PC-3 (cell line): Measurements from ENCODE around the gene ZBTB45.

ENCODE experiments used
- CTCF ChIP-seq: fragments of 300-600 bp; sonication (generic); conservative IDR thresholded peaks from 2 replicates; pipeline ENCODE4 v1.5.1; 2017; ENCODE audit warnings: antibody characterized with exemption, low read depth, mild to moderate bottlenecking, low read length
- EZH2 ChIP-seq: fragments of 300-600 bp; sonication (generic); IDR thresholded peaks from one replicate; pipeline ENCODE4 v1.6.1; 2017; ENCODE audit warnings: antibody characterized with exemption, mild to moderate bottlenecking, low read length; ENCODE audit not compliant: unreplicated experiment
- EZH2phosphoT487 ChIP-seq: fragments of 300-600 bp; sonication (generic); IDR thresholded peaks from 2 replicates; pipeline ENCODE4 v1.6.1; 2018; ENCODE audit warnings: mild to moderate bottlenecking, antibody characterized with exemption, low read length, borderline replicate concordance

- TF ChIP-seq CTCF (no peak), EZH2 (no peak), EZH2phosphoT487 (no peak)
Measured at GRCh38 chr19:58477871-58478270, 41.7 kb downstream of the ZBTB45 start.
